Smooth muscle cell (in vitro differentiated cells): ENCODE data around the gene SEPTIN11. TPM values are rescaled to one million over a fixed set of nuclear protein-coding genes. Genes with fewer than 3 reads are reported as not detected.

ENCODE experiments used
- DNase-seq: peaks from one replicate; lab custom pipeline; 2025; ENCODE audit not compliant: unreplicated experiment; lab: John Stamatoyannopoulos, UW
- H2AFZ ChIP-seq: fragments of 200-600 bp; sonication (generic); 2 replicates; pipeline ENCODE4 v1.6.0; 2016; ENCODE audit warnings: antibody characterized with exemption, low read depth, mild to moderate bottlenecking
- H3F3A ChIP-seq: fragments of 200-600 bp; sonication (generic); 2 replicates; pipeline ENCODE4 v1.6.0; 2017; ENCODE audit warnings: antibody characterized with exemption, low read depth
- H3K27ac ChIP-seq: fragments of 200-600 bp; sonication (generic); 2 replicates; pipeline ENCODE4 v1.5.1; 2016; ENCODE audit warnings: low read depth, mild to moderate bottlenecking
- H3K27me3 ChIP-seq: fragments of 200-600 bp; sonication (generic); 2 replicates; pipeline ENCODE4 v1.6.1; 2016; ENCODE audit warnings: low read depth, mild to moderate bottlenecking
- H3K36me3 ChIP-seq: fragments of 200-600 bp; sonication (generic); 2 replicates; pipeline ENCODE4 v1.5.1; 2016; ENCODE audit warnings: low read depth
- H3K4me1 ChIP-seq: fragments of 200-600 bp; sonication (generic); 2 replicates; pipeline ENCODE4 v1.5.1; 2016; ENCODE audit warnings: low read depth
- H3K4me2 ChIP-seq: fragments of 200-600 bp; sonication (generic); 2 replicates; pipeline ENCODE4 v1.6.0; 2016; ENCODE audit warnings: mild to moderate bottlenecking
- H3K4me3 ChIP-seq: fragments of 200-600 bp; sonication (generic); 2 replicates; pipeline ENCODE4 v1.5.1; 2016; ENCODE audit warnings: mild to moderate bottlenecking
- H3K79me2 ChIP-seq: fragments of 200-600 bp; sonication (generic); 2 replicates; pipeline ENCODE4 v1.6.0; 2016; ENCODE audit warnings: low read depth, mild to moderate bottlenecking
- H3K9ac ChIP-seq: fragments of 200-600 bp; sonication (generic); 2 replicates; pipeline ENCODE4 v1.6.0; 2016; ENCODE audit warnings: low read depth
- H3K9me3 ChIP-seq: fragments of 200-600 bp; sonication (generic); replicated peaks from 2 replicates; pipeline ENCODE4 v1.5.1; 2016; ENCODE audit warnings: low read depth
- H4K20me1 ChIP-seq: fragments of 200-600 bp; sonication (generic); 2 replicates; pipeline ENCODE4 v1.6.0; 2016; ENCODE audit warnings: low read depth
- CTCF ChIP-seq: fragments of 200-600 bp; sonication (generic); IDR thresholded peaks from 2 replicates; pipeline ENCODE4 v1.5.1; 2017; ENCODE audit warnings: borderline replicate concordance, mild to moderate bottlenecking, antibody characterized with exemption; ENCODE audit not compliant: insufficient read depth, poor library complexity, severe bottlenecking
- WGBS: methylation state at CpG from one replicate; pipeline ENCODE4 v1.1.7; 2016; ENCODE audit warnings: low lambda C conversion rate; 5-methylcytosine and 5-hydroxymethylcytosine counted together
- polyA plus RNA-seq: library from polyadenylated mRNA; unstranded; fragments of >200 nt; fragmentation: Nextera tagmentation; extraction: Ambion mirVana; gene quantifications from 2 replicates; pipeline ENCODE4 v1.2.1, GENCODE V29; 2016
- total RNA-seq: library from RNA; depleted of rRNA; stranded (reverse); fragments of >200 nt; gene quantifications from 2 replicates; pipeline ENCODE4 v1.2.3, GENCODE V29; 2014

Gene SEPTIN11
- total and polyA plus RNA-seq, 2 experiments from 2014 or later, result 157 to 244 TPM

GRCh38 chr4:76948443-76949275 is 893 bp upstream of the SEPTIN11 start:
- Histone ChIP-seq H3K4me1 (peaks cover 35% of the 10 kb centered on the region), H4K20me1 (peaks cover 32% of the 10 kb centered on the region), H3K27ac (peak overlapping the region; percentile 89), H3K27me3 (no peaks in the 10 kb centered on the region), H3K9me3 (no peaks in the 10 kb centered on the region), H3K36me3 (no peaks in the 10 kb centered on the region), H3F3A (peaks cover 4% of the 10 kb centered on the region), H3K79me2 (peaks cover 57% of the 10 kb centered on the region), H3K9ac (peak overlapping the region; percentile 89), H2AFZ (peak overlapping the region; percentile 70), H3K4me2 (peak overlapping the region; percentile 89), H3K4me3 (peak overlapping the region; percentile 97)
- 2% methylated on average over 59 of the region's 60 CpGs for WGBS
- peak; percentile 18 for TF ChIP-seq CTCF
- peak; percentile 80 for DNase-seq

GRCh38 chr4:76950052-76950955 is 752 bp downstream of the SEPTIN11 start:
- Histone ChIP-seq H3K9ac (peak overlapping the region; percentile 89), H3K27ac (peak overlapping the region; percentile 89), H2AFZ (peak overlapping the region; percentile 62), H4K20me1 (peaks cover 48% of the 10 kb centered on the region), H3K27me3 (no peaks in the 10 kb centered on the region), H3K4me1 (peaks cover 43% of the 10 kb centered on the region), H3K36me3 (no peaks in the 10 kb centered on the region), H3K79me2 (peaks cover 74% of the 10 kb centered on the region), H3K4me3 (peak overlapping the region; percentile 97), H3K9me3 (no peaks in the 10 kb centered on the region), H3K4me2 (peak overlapping the region; percentile 89), H3F3A (no peaks in the 10 kb centered on the region)
- no peak for TF ChIP-seq CTCF
- DNase-seq, result peak; percentile 26
- 1% methylated on average over 58 of the region's 69 CpGs for WGBS

GRCh38 chr4:76950956-76951671 is 1.6 kb downstream of the SEPTIN11 start:
- Histone ChIP-seq H3K9me3 (no peaks in the 10 kb centered on the region), H3F3A (no peaks in the 10 kb centered on the region), H3K27ac (peak overlapping the region; percentile 89), H2AFZ (no peak overlapping the region), H3K27me3 (no peaks in the 10 kb centered on the region), H3K9ac (peak overlapping the region; percentile 89), H3K36me3 (no peaks in the 10 kb centered on the region), H3K4me2 (peak overlapping the region; percentile 89), H3K79me2 (peaks cover 82% of the 10 kb centered on the region), H3K4me1 (peaks cover 44% of the 10 kb centered on the region), H3K4me3 (peak overlapping the region; percentile 97), H4K20me1 (peaks cover 56% of the 10 kb centered on the region)
- DNase-seq, result no peak
- WGBS, result under 1% methylated on average over 23 of the region's 23 CpGs
- TF ChIP-seq CTCF, result no peak
